Urinary bladder (tissue), 4 donors: ENCODE measurements around the gene ZFP57. TPM values are rescaled to one million over a fixed set of nuclear protein-coding genes. Genes with fewer than 3 reads are reported as not detected.

Source experiments
- DNase-seq: peaks from one replicate; pipeline ENCODE4 v3.0.0-alpha.2; 2015; ENCODE audit errors: extremely low spot score
- H3K27ac ChIP-seq: one replicate; pipeline ENCODE4 v1.5.1; 2013; ENCODE audit warnings: low read depth, mild to moderate bottlenecking, moderate library complexity
- H3K36me3 ChIP-seq: one replicate; pipeline ENCODE4 v1.6.1; 2013; ENCODE audit warnings: mild to moderate bottlenecking, moderate library complexity; ENCODE audit not compliant: insufficient read depth
- H3K4me1 ChIP-seq: one replicate; pipeline ENCODE4 v1.6.1; 2013; ENCODE audit warnings: mild to moderate bottlenecking, moderate library complexity; ENCODE audit not compliant: insufficient read depth
- H3K4me3 ChIP-seq: one replicate; pipeline ENCODE4 v1.5.1; 2013; ENCODE audit warnings: low read depth, low read length
- WGBS: extraction: QIAGEN DNeasy Blood & Tissue Kit; methylation state at CpG from one replicate; pipeline ENCODE4 v1.1.7; 2013; 5-methylcytosine and 5-hydroxymethylcytosine counted together
- polyA plus RNA-seq: library from polyadenylated mRNA; stranded (reverse); fragments of 200-250 nt; gene quantifications from one replicate; pipeline ENCODE4 v1.2.3, GENCODE V29; 2013
- small RNA-seq: library from RNA; depleted of rRNA; stranded (forward); fragments of <200 nt; gene quantifications from one replicate; pipeline ENCODE3, GENCODE V24; 2014
- total RNA-seq: library from RNA; depleted of rRNA; stranded (reverse); fragments of >200 nt; gene quantifications from one replicate; pipeline ENCODE4 v1.2.3, GENCODE V29; 2014
- donor health status: healthy with polysubstance abuse.
- donor health status: healthy.

ZFP57 gene
- total and polyA plus RNA-seq, 2 donors: not detected

DNA sequence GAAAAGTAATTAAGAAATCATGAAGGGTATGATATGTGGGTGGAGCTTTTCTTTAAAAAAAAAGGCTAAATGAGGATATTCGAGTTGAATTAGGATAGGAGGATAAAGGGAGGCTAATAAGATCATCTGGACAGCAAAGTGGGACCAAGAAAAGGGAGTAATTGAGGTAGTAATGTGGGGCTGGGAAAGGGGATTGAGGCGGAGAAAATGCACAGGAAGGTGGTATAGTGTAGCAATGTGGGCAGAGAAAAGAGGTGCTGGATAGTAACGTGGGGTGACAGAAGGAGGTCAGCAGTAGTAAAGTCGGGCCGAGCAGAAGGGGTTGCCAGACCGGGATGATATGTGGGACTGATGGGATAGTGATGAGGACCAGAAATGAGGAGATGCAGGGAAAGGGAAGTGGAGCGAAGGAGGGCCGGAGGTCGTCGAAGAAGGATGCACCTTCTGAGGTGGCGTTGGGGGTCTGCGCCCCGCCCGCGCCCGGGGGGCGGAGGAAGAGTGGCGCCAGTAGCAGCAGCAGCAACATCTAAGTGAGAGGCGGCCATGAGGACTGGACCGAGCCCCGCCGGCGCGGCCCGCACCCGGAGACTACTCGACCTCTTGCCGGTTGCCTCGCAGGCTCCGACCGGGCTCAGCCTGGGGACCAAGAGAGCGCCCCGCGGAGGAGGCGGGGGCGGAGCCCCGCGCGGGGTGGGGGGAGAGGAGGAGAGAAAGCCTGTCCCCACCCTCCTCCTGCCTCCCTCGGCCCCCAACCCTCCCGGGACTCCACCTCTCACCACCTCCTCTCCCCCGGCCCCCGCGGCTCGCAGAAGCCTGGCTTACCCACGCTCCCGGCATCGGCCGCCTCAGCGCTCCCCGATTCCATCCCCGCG is 48.9 kb downstream of the ZFP57 start:
- Histone ChIP-seq H3K4me3 (peak overlapping the region; percentile 94), H3K36me3 (no peaks in the 10 kb centered on the region), H3K27ac (peak overlapping the region; percentile 67), H3K4me1 (peaks cover 2% of the 10 kb centered on the region)
- 3% methylated on average over 51 of the region's 53 CpGs for WGBS
- no peak for DNase-seq

DNA sequence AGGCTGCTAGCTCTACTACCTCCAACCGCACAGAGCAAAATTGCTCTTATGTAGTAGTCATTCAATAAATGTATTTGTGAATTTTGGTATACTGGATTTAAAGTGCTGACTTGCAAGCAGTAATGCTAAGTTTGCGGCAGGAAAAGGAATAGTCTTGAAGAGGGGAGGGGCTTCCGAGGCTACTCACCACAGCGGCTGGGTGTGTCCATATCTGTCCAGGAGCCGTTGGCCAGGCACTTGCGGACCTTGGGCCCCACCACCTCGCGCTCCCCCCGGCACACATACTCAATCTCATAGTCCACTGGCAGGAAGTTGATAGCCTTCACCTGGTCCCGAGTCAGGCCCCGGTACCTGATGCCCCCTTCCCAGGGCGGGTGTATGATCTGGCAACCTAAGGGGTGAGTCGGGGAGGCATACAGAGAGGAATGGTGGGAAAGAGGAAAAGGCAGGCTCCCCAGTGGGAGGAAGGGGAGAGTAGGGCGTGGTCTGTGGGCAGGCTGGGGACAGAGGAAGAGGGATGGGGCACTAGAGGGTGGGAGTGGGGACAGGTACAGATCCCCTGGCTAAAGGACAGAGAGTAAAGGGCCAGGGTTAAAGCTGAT is 49.6 kb downstream of the ZFP57 start:
- DNase-seq: no peak
- 63% methylated on average over 14 of the region's 14 CpGs for WGBS
- Histone ChIP-seq H3K4me3 (no peak overlapping the region), H3K27ac (no peak overlapping the region), H3K36me3 (no peaks in the 10 kb centered on the region), H3K4me1 (peaks cover 2% of the 10 kb centered on the region)

DNA sequence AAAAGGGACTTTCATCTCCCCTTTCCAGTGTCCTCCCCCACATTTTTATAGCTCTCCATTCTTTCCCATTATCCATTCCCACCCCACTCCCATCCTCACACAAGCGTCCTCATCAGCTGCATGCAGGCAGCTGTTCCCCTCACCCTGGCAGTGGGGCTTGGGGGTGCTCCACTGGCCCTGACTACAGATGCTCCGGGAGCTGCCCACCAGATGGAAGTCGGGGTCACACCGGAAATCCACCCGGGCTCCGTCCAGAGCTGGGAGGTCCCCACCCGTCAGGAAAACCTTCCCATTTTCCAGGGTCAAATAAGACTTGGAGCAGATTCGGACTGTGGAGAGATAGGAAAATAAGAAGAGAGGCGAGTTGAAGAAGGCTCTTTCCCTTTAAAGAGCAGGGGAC is 50.6 kb downstream of the ZFP57 start:
- Histone ChIP-seq H3K27ac (no peak overlapping the region), H3K4me1 (peaks cover 2% of the 10 kb centered on the region), H3K4me3 (no peak overlapping the region), H3K36me3 (no peaks in the 10 kb centered on the region)
- WGBS: 86% methylated on average over 9 of the region's 9 CpGs
- DNase-seq: no peak

DNA sequence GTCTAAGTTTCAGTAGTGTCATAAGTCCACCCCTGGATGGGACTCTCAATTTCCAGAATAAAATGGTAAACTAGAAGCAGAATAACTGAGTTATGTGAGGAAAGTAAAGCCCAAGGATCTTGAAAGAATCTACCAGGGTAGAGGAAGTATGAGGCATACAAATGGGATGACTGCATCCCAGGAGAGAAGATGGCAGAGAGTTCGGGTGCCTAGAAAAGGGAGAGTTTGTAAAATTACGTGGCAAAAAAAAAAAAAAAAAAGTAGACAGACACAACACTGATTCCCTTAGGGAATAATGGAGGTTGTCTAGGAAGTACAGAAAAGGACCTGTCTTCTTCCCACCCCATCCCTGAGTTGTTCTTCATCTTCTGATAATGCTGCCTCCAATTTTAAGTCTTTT is 51.4 kb downstream of the ZFP57 start:
- Histone ChIP-seq H3K36me3 (no peaks in the 10 kb centered on the region), H3K27ac (no peak overlapping the region), H3K4me3 (no peak overlapping the region), H3K4me1 (peaks cover 2% of the 10 kb centered on the region)
- no peak for DNase-seq
- 89% methylated on average over 2 of the region's 2 CpGs for WGBS

DNA sequence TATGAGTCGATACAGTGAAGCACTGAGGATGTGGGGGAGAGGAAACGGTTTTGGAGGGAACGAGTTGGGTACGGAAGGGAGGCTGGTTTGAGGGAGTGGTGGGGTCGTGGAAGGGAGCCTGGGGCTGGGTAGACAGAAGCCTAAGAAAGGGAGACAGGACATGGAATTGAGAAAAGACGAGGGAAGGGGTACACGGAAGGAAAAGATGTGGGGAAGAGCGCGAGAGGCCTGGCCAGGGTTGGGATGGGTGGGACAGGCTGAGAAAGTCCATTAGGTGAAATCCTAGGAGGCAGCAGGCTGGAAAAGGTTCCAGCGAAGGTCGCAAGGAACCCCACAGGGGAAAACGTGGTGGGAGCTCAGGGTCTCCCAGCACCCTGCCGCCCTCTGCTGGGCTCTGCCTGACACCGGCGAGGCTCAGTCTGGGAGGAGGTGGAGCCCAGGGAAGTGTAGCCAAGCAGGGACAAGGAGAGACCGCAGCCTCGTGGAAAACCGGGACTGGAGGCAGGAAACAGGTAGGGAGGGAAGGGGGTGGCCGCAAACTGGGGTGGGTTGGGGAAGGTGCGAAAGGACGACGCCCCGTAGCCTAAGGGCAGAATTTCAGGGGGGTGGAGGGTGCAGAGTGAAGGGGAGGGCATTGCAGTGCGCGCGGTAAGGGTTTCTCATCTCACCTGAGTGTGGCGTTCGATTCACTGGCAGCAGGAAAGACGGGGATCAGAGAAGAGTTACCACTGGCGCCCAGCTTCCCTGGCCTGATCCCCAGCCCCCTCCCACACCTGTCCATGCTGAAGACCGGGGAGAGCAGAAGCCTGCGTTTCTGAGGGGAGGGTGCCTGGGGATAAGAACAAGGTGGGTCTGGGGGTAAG is 52.3 kb downstream of the ZFP57 start:
- Histone ChIP-seq H3K27ac (peak overlapping the region; percentile 40), H3K36me3 (no peaks in the 10 kb centered on the region), H3K4me1 (peaks cover 2% of the 10 kb centered on the region), H3K4me3 (peak overlapping the region; percentile 55)
- DNase-seq: no peak
- WGBS: 6% methylated on average over 32 of the region's 32 CpGs

DNA sequence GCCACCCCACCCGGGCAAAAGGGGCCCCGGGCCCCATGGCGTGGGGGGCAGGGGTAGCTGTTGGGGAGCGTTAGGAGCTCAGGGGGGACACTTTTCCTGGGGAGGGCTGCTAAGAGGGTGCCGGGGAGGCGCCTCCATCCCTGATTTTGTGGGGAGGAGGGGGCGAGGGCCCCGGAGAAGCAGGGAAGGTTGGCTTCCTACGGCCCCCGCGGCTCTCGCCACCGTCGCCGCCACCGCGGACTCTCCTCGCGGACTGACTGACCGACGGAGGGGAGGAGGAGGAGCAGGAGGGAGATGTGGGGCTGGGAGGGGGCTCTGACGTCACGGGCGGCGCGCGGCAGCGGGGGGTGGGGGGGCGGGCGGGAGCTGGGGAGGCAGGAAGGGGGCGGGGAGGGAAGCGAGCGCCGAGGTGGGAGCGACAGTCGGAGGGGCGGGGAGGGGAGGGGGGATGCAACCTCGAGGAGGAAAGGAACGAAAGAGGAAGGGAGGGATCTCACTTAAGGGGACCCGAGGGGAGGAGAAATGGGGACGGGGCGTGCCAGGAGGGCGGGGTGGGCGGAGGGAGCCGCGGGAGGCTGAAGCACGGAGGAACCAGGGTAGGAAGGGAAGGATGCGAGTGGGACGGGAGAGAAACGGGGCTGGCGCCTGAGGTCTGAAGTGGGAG is 53.1 kb downstream of the ZFP57 start:
- H3K4me3 ChIP-seq: peak overlapping the region; percentile 55
- no peaks in the 10 kb centered on the region for H3K36me3 ChIP-seq
- H3K4me1 ChIP-seq: peaks cover 2% of the 10 kb centered on the region
- DNase-seq: peak; percentile 64
- H3K27ac ChIP-seq: peak overlapping the region; percentile 40
- under 1% methylated on average over 50 of the region's 51 CpGs for WGBS

DNA sequence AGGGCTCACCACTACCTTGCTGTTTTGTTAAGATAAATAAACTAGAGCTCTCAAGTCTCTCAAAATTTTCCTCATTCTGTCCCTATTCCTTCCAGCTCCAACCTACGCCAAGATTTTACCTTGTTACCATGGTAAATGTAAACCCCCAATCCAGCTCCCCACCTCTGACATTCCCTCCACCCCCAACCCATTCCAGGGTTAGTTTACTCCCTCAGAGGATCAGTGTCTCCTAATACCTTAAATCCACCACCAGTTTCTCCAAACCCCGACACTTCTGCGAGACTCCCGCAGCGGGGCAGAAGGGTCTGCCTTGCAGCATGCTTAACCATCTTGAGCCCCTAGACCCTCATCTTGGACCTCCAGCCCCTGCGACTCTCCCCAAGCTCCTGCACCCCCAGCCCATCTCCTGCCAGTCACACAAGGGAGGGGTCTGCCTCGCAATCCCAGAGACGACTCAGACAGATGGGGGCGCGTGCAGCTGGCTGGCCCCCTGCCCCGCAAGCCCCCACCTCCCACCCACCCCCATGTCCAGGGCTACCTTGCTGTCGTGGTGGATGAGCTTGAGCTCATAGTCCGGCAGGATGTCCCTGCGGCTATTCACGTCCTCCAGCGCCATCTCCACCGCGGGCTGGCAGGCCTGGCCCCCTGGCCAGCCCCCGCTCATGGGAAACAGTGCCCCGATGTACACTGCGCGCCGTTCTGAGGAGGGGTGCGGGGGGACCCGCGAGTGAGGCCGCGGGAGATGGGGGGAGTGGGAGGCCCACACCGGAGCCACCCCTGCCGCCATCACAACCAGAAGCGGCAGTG is 53.8 kb downstream of the ZFP57 start:
- Histone ChIP-seq H3K4me1 (peaks cover 2% of the 10 kb centered on the region), H3K36me3 (no peaks in the 10 kb centered on the region), H3K4me3 (peak overlapping the region; percentile 55), H3K27ac (peak overlapping the region; percentile 31)
- 8% methylated on average over 31 of the region's 31 CpGs for WGBS
- no peak for DNase-seq

DNA sequence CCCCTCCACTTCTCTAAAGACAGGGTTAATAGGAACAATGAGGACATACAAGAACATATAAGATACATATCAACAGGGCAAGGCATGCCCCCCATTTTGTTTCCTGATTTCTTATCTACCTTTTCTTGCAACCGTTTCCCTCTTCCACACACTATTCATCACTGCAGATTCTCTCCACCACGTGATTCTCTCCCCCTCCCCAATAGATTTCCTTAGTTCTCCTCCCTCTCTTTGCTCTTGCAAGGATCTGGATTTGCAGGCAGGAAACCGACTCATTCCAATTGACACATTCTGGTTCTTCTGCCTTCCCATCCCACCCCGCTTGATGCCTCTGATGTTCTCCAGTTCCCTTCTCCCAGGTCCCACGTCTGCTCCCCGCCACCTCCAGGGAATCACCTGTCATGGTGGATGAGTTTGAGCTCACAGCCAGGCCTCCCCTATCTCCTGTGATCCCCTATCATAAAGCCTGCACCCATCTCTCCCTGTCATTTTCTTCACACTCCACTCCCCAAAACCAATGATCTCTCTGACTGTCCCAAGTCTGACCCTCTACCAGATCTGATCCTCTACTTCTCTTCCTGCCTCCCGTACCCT is 55.5 kb downstream of the ZFP57 start:
- WGBS: 64% methylated on average over 7 of the region's 7 CpGs
- Histone ChIP-seq H3K27ac (no peak overlapping the region), H3K36me3 (no peaks in the 10 kb centered on the region), H3K4me3 (no peak overlapping the region), H3K4me1 (peaks cover 2% of the 10 kb centered on the region)
- no peak for DNase-seq

DNA sequence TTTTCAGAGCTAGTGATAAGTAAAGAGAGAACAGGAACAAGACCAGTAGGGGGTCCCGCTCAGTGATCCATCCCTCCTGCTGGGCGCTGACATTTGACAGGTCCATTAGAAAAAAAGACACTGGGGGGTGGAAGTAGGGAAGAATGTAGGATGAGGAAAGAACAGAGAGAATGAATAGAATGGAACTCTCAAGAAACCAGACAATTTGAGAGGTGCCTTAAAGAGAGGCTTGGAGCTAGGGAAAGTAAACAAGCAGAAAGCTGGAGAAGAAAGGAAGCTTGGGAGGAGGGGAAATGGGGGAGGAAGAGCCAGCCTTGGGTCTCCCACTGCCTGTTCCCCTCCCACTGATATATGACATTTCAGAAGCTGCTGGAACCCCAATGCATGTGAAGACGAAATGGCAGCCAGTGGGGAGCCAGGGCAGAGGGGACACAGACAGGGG is 56.4 kb downstream of the ZFP57 start:
- Histone ChIP-seq H3K4me3 (no peak overlapping the region), H3K4me1 (peaks cover 2% of the 10 kb centered on the region), H3K36me3 (no peaks in the 10 kb centered on the region), H3K27ac (no peak overlapping the region)
- WGBS: 79% methylated on average over 3 of the region's 3 CpGs
- no peak for DNase-seq

Small RNAs within 50 kb of the gene (small RNA-seq; reads per million reads assigned to genes)
- gene SUMO2P1: not detected

Other genes with a start within 250 kb of the ZFP57 start
- gene OR10C1, start 241.8 kb downstream of the ZFP57 start, total RNA-seq: not detected
- not detected for gene OR10C1, start 241.8 kb downstream of the ZFP57 start, polyA plus RNA-seq
- gene OR11A1, start 224.1 kb downstream of the ZFP57 start, total RNA-seq: not detected
- not detected for gene OR11A1, start 224.1 kb downstream of the ZFP57 start, polyA plus RNA-seq
- gene OR2H1, start 224.0 kb downstream of the ZFP57 start, total RNA-seq: not detected
- not detected for gene OR2H1, start 224.0 kb downstream of the ZFP57 start, polyA plus RNA-seq
- 0.32 TPM for gene MAS1L, start 193.2 kb downstream of the ZFP57 start, total RNA-seq
- not detected for gene MAS1L, start 193.2 kb downstream of the ZFP57 start, polyA plus RNA-seq
- gene UBD, start 121.4 kb downstream of the ZFP57 start, total RNA-seq: 2.1 TPM
- 2.9 TPM for gene UBD, start 121.4 kb downstream of the ZFP57 start, polyA plus RNA-seq
- not detected for gene OR2H2, start 96.0 kb downstream of the ZFP57 start, total RNA-seq
- not detected for gene OR2H2, start 96.0 kb downstream of the ZFP57 start, polyA plus RNA-seq
- 39.1 TPM for gene GABBR1, start 48.0 kb downstream of the ZFP57 start, total RNA-seq
- gene GABBR1, start 48.0 kb downstream of the ZFP57 start, polyA plus RNA-seq: 39.4 TPM
- not detected for gene MOG, start 24.1 kb downstream of the ZFP57 start, total RNA-seq
- not detected for gene MOG, start 24.1 kb downstream of the ZFP57 start, polyA plus RNA-seq
- gene HLA-F, start 42.3 kb upstream of the ZFP57 start, total RNA-seq: 12.5 TPM
- gene HLA-F, start 42.3 kb upstream of the ZFP57 start, polyA plus RNA-seq: 100 TPM
- gene HLA-G, start 146.7 kb upstream of the ZFP57 start, total RNA-seq: not detected
- not detected for gene HLA-G, start 146.7 kb upstream of the ZFP57 start, polyA plus RNA-seq